Activated B cell treated with CpG ODN at 0.5 μM for 24 hours (primary cell): Measurements from ENCODE around the gene SPRR2G. TPM values are rescaled to one million over a fixed set of nuclear protein-coding genes. Genes with fewer than 3 reads are reported as not detected.
"Not testable (repeated sequence)": the region's sequence is repeated elsewhere in the genome, so short reads cannot be mapped to it uniquely, and the experiment has no call there.

Source experiments
- ATAC-seq: fragments of 200-7000 bp; cut with Tn5 transposase; one replicate; pipeline ENCODE4 v1.10.0; 2021; ENCODE audit warnings: low read depth, mild to moderate bottlenecking, moderate library complexity
- CTCF ChIA-PET: fragments of 350-600 bp; sonication (Branson Sonifier 250); formaldehyde crosslinking; loops from one replicate; lab custom pipeline; 2021; ENCODE audit warnings: antibody characterized with exemption; lab: Charles Lee
- POLR2A ChIA-PET: fragments of 350-600 bp; sonication (Branson Sonifier 250); formaldehyde crosslinking; loops from one replicate; lab custom pipeline; 2021; ENCODE audit warnings: antibody characterized with exemption; lab: Charles Lee
- DNase-seq: peaks from one replicate; pipeline ENCODE4 v3.0.0; 2022
- H3K27ac Mint-ChIP-seq: one replicate; pipeline ENCODE4 v1.8.0; 2020; ENCODE audit warnings: mixed read lengths
- H3K27me3 Mint-ChIP-seq: one replicate; pipeline ENCODE4 v1.8.0; 2021; ENCODE audit warnings: mixed read lengths
- H3K36me3 Mint-ChIP-seq: one replicate; pipeline ENCODE4 v1.8.0; 2021; ENCODE audit warnings: low read depth, mixed read lengths
- H3K4me1 Mint-ChIP-seq: one replicate; pipeline ENCODE4 v1.8.0; 2021; ENCODE audit warnings: mixed read lengths
- H3K4me3 Mint-ChIP-seq: one replicate; pipeline ENCODE4 v1.8.0; 2020; ENCODE audit warnings: mild to moderate bottlenecking, mixed read lengths
- H3K9me3 Mint-ChIP-seq: one replicate; pipeline ENCODE4 v1.8.0; 2020; ENCODE audit warnings: mixed read lengths
- intact Hi-C: fragments of 100-400 bp; cut with micrococcal nuclease; formaldehyde crosslinking; loops from one replicate; pipeline ENCODE4 v1.15.1; 2024
- total RNA-seq: library from RNA; stranded (reverse); gene quantifications from 2 replicates; pipeline ENCODE4 v1.2.3, GENCODE V29; 2022
- TF ChIP-seq, protein P1 (sequence below): fragments of 200-600 bp; IDR thresholded peaks from one replicate; pipeline ENCODE4 v1.8.0; 2022; ENCODE audit warnings: antibody characterized with exemption, mild to moderate bottlenecking

Gene SPRR2G
- total RNA-seq, 1 donor from 2014 or later, result not detected

- peaks cover 23% of the 10 kb centered on the region for H3K27me3 Mint-ChIP-seq
- intact Hi-C loops, result no loop called here
- H3K27ac Mint-ChIP-seq, result no peak within 1 kb of the TSS
- ChIA-PET CTCF (no interaction called here), POLR2A (no interaction called here)
- no peaks in the 10 kb centered on the region for H3K36me3 Mint-ChIP-seq
- TF ChIP-seq, protein P1, sequence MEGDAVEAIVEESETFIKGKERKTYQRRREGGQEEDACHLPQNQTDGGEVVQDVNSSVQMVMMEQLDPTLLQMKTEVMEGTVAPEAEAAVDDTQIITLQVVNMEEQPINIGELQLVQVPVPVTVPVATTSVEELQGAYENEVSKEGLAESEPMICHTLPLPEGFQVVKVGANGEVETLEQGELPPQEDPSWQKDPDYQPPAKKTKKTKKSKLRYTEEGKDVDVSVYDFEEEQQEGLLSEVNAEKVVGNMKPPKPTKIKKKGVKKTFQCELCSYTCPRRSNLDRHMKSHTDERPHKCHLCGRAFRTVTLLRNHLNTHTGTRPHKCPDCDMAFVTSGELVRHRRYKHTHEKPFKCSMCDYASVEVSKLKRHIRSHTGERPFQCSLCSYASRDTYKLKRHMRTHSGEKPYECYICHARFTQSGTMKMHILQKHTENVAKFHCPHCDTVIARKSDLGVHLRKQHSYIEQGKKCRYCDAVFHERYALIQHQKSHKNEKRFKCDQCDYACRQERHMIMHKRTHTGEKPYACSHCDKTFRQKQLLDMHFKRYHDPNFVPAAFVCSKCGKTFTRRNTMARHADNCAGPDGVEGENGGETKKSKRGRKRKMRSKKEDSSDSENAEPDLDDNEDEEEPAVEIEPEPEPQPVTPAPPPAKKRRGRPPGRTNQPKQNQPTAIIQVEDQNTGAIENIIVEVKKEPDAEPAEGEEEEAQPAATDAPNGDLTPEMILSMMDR, result no peak
- H3K9me3 Mint-ChIP-seq, result peaks cover under 1% of the 10 kb centered on the region
- no peaks in the 10 kb centered on the region for H3K4me1 Mint-ChIP-seq
- no peak within 1 kb of the TSS for H3K4me3 Mint-ChIP-seq
- DNase-seq, result no peak
- no peak for ATAC-seq
Observed at GRCh38 chr1:153113416-153113815, 37.3 kb downstream of the SPRR2G start, which contains the start of gene SPRR2F. SPRR2F (minus strand) TSS chr1:153113516; CDS start chr1:153112733, 783 bp downstream.

GRCh38 chr1:153112454-153112853 lies 38.2 kb downstream of the SPRR2G start:
- H3K4me3 Mint-ChIP-seq, CTCF ChIA-PET, H3K4me1 Mint-ChIP-seq, H3K9me3 Mint-ChIP-seq, ATAC-seq, POLR2A ChIA-PET, DNase-seq, intact Hi-C loops, H3K36me3 Mint-ChIP-seq, H3K27ac Mint-ChIP-seq: not testable (repeated sequence)
- peaks cover 16% of the 10 kb centered on the region for H3K27me3 Mint-ChIP-seq

GRCh38 chr1:153100245-153100644 lies 50.4 kb downstream of the SPRR2G start:
- no peaks in the 10 kb centered on the region for H3K36me3 Mint-ChIP-seq
- POLR2A ChIA-PET, result no interaction called here
- no peak for DNase-seq
- H3K4me3 Mint-ChIP-seq, result no peak overlapping the region
- TF ChIP-seq, protein P1, result no peak
- no peaks in the 10 kb centered on the region for H3K4me1 Mint-ChIP-seq
- no peak overlapping the region for H3K27ac Mint-ChIP-seq
- no peak for ATAC-seq
- H3K9me3 Mint-ChIP-seq, result peaks cover 5% of the 10 kb centered on the region
- CTCF ChIA-PET, result no interaction called here
- intact Hi-C loops, result no loop called here
- peaks cover 22% of the 10 kb centered on the region for H3K27me3 Mint-ChIP-seq

Other genes starting within 250 kb of the SPRR2G start
- not detected in 2 replicates for gene IVL, start 242.3 kb downstream of the SPRR2G start, total RNA-seq
- not detected in 2 replicates for gene SPRR5, start 203.7 kb downstream of the SPRR2G start, total RNA-seq
- gene SPRR4, start 180.2 kb downstream of the SPRR2G start, total RNA-seq, result not detected in 2 replicates
- gene SPRR1A, start 166.8 kb downstream of the SPRR2G start, total RNA-seq, result not detected in 2 replicates
- gene SPRR3, start 149.1 kb downstream of the SPRR2G start, total RNA-seq, result not detected in 2 replicates
- not detected in 2 replicates for gene SPRR1B, start 119.7 kb downstream of the SPRR2G start, total RNA-seq
- not detected in 2 replicates for gene SPRR2D, start 109.8 kb downstream of the SPRR2G start, total RNA-seq
- not detected in 2 replicates for gene SPRR2A, start 93.4 kb downstream of the SPRR2G start, total RNA-seq
- not detected in 2 replicates for gene SPRR2B, start 79.3 kb downstream of the SPRR2G start, total RNA-seq
- not detected in 2 replicates for gene SPRR2E, start 56.4 kb downstream of the SPRR2G start, total RNA-seq
- not detected in 2 replicates for gene SPRR2F, start 37.4 kb downstream of the SPRR2G start, total RNA-seq
- gene LELP1, start 52.5 kb upstream of the SPRR2G start, total RNA-seq, result not detected in 2 replicates
- gene PRR9, start 66.7 kb upstream of the SPRR2G start, total RNA-seq, result not detected in 2 replicates
- gene LORICRIN, start 108.8 kb upstream of the SPRR2G start, total RNA-seq, result 0.59 and 0.80 TPM in 2 replicates
- not detected in 2 replicates for gene PGLYRP3, start 162.1 kb upstream of the SPRR2G start, total RNA-seq
- gene PGLYRP4, start 198.0 kb upstream of the SPRR2G start, total RNA-seq, result not detected in 2 replicates
- gene S100A9, start 207.0 kb upstream of the SPRR2G start, total RNA-seq, result 2.6 and 4.0 TPM in 2 replicates
- gene S100A12, start 224.7 kb upstream of the SPRR2G start, total RNA-seq, result 0.61 TPM in 1 of 2 replicates, not detected in the other
- gene S100A8, start 240.2 kb upstream of the SPRR2G start, total RNA-seq, result 0.93 TPM in 1 of 2 replicates, not detected in the other